Measurements from ENCODE around the gene KRTAP13-4.

The KRTAP13-4 gene

GRCh38 chr21:30415993-30416392, 14.0 kb upstream of the KRTAP13-4 start:
- H3K4me3 ChIP-seq, result no peak overlapping the region
- no peaks in the 10 kb centered on the region for H3K9me3 ChIP-seq
- intact Hi-C loops (cut with DNase I; ENCODE audit: low total_unique reads), result no loop called here
- DNase-seq, result no peak
- no peaks in the 10 kb centered on the region for H3K4me1 ChIP-seq
- H3K36me3 ChIP-seq, result no peaks in the 10 kb centered on the region
- no peaks in the 10 kb centered on the region for H3K27me3 ChIP-seq
- TF ChIP-seq, protein P1, sequence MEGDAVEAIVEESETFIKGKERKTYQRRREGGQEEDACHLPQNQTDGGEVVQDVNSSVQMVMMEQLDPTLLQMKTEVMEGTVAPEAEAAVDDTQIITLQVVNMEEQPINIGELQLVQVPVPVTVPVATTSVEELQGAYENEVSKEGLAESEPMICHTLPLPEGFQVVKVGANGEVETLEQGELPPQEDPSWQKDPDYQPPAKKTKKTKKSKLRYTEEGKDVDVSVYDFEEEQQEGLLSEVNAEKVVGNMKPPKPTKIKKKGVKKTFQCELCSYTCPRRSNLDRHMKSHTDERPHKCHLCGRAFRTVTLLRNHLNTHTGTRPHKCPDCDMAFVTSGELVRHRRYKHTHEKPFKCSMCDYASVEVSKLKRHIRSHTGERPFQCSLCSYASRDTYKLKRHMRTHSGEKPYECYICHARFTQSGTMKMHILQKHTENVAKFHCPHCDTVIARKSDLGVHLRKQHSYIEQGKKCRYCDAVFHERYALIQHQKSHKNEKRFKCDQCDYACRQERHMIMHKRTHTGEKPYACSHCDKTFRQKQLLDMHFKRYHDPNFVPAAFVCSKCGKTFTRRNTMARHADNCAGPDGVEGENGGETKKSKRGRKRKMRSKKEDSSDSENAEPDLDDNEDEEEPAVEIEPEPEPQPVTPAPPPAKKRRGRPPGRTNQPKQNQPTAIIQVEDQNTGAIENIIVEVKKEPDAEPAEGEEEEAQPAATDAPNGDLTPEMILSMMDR (IDR thresholded peaks at IDR 0.05), result no peak
- H3K27ac ChIP-seq, result no peak overlapping the region

GRCh38 chr21:30425826-30426225, 4.2 kb upstream of the KRTAP13-4 start, which contains the start of gene KRTAP13-3:
KRTAP13-3 (minus strand) TSS chr21:30425926; CDS start chr21:30425912, 14 bp downstream.
- Histone ChIP-seq H3K27me3 (no peaks in the 10 kb centered on the region), H3K9me3 (no peaks in the 10 kb centered on the region), H3K4me3 (no peak within 1 kb of the TSS), H3K4me1 (no peaks in the 10 kb centered on the region), H3K36me3 (no peaks in the 10 kb centered on the region), H3K27ac (no peak within 1 kb of the TSS)
- TF ChIP-seq, protein P1 (IDR thresholded peaks at IDR 0.05), result no peak
- DNase-seq, result no peak
- intact Hi-C loops (cut with DNase I; ENCODE audit: low total_unique reads), result no loop called here

- intact Hi-C loops (cut with DNase I; ENCODE audit: low total_unique reads), result no loop called here
- TF ChIP-seq, protein P1 (IDR thresholded peaks at IDR 0.05), result no peak
- no peaks in the 10 kb centered on the region for H3K36me3 ChIP-seq
Measured at GRCh38 chr21:30426731-30427130, 3.3 kb upstream of the KRTAP13-4 start.

DNA sequence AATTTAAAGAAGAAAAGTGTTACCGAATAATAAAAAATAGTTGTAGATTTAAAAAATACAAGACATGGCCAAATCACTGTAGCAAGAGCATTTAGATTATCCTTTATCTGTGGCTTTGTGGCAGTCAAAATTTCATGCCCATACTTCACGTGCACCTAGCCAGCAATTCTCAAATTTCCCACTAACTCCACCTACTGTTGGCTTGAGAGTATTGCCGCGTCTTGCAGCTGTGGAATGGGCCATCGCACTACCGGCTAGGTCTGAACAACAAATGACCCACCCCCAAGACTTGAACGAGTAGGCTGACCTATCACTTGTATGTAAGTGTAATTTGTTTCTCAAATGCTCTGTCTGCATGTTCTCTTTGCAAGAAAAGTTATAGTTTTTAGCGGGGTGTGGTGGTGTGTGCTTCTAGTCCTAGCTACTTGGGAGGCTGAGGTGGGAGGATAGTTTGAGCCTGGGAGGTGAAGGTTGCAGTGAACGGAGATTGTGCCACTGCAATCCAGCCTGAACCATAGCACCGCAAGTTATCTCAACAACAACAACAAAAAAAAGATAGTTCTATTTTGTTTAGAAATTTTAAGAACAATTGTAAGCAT, 4.1 kb downstream of the KRTAP13-4 start:
- H3K27ac ChIP-seq, result no peak overlapping the region
- H3K36me3 ChIP-seq, result no peaks in the 10 kb centered on the region
- intact Hi-C loops (cut with DNase I; ENCODE audit: low total_unique reads), result no loop called here
- no peaks in the 10 kb centered on the region for H3K4me1 ChIP-seq
- H3K9me3 ChIP-seq, result no peaks in the 10 kb centered on the region
- no peaks in the 10 kb centered on the region for H3K27me3 ChIP-seq
- H3K4me3 ChIP-seq, result no peak overlapping the region
- no peak for DNase-seq
- TF ChIP-seq, protein P1 (IDR thresholded peaks at IDR 0.05), result peak; percentile 54 to 59

More at GRCh38 chr21:30426731-30427130, 3.3 kb upstream of the KRTAP13-4 start:
- H3K4me1 ChIP-seq, result no peaks in the 10 kb centered on the region
- no peak overlapping the region for H3K4me3 ChIP-seq
- no peaks in the 10 kb centered on the region for H3K9me3 ChIP-seq
- no peak overlapping the region for H3K27ac ChIP-seq
- H3K27me3 ChIP-seq, result no peaks in the 10 kb centered on the region
- no peak for DNase-seq

DNA sequence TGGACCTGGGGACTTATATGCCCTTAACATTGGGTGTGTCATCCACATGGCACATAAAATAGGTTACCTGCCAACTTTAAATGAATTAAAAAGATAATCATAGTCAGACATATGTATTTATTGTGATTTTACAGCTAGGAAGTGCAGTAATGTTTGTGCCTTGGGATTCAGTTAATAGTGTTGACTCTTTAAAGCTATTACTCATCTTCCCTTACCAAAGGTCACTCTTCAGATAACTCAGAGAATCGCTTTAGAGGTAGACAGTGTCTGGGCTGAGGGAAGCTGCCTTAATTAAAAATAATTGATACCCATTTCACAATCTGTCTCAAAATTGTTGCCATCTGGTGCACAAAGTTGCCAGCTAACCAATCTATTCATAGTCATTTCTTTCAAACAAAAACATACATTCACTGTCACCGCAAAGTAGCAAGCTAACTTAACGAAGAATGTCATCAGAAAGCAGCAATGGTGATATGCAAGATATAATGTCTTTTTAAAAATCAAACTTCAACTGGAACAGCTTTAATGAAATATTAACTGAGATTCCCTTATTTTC, 7.1 kb downstream of the KRTAP13-4 start:
- Histone ChIP-seq H3K36me3 (no peaks in the 10 kb centered on the region), H3K4me3 (no peak overlapping the region), H3K4me1 (no peaks in the 10 kb centered on the region), H3K27me3 (no peaks in the 10 kb centered on the region), H3K9me3 (no peaks in the 10 kb centered on the region), H3K27ac (no peak overlapping the region)
- intact Hi-C loops (cut with DNase I; ENCODE audit: low total_unique reads), result no loop called here
- no peak for DNase-seq
- TF ChIP-seq, protein P1 (IDR thresholded peaks at IDR 0.05), result no peak

Data from tibial artery (tissue), 4 donors.